ENCODE data around the gene GHRL.

The GHRL gene

DNA sequence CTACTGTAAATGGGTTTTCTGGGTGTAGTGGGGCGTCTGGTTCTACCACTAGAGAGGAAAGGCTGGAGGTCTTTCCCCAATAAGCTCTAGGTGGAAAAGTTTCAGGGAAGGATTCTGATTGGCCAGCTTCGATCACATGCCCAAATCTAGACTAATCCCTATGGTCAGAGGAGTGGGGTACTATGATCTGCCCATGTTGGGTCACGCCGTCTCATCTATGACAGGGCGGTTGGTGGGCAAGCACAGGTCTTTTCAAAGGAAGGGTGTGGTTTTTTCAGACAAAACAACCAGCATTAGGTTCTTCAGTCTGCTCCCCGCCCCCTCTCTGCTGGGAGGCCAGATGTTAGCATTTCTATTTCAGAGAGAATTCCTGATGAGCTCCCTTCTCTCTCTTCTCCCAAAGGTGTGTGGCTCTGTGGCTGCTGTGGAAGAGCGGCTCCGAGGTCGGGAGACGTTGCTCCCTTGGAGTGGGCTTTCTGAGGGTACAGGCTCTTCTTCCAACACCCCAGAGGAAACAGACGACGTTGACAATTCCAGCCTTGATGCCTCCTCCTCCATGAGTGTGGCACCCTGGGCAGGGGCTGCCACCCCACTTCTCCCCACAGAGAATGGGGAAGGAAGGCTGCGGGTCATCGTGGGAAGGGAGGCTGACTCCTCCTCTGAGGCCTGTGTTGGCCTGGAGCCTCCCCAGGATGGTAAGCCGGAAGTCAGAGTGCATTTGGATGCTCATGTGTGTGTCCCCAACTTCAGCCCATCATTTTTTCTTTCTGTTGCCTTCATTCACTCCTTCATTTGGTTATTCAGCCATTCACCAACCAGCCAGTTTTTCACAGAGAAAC lies 54.2 kb downstream of the GHRL start:
- DNase-seq = no peak

Data from NCI-H2081 treated with DMSO at 0.1 percent for 48 hours (cell line).